CD4-positive, alpha-beta T cell (primary cell): ENCODE results near the gene TBC1D9B. TPM values are rescaled to one million over a fixed set of nuclear protein-coding genes. Genes with fewer than 3 reads are reported as not detected.

Source experiments
- ATAC-seq: fragments of 200-7000 bp; cut with Tn5 transposase; one replicate; pipeline ENCODE4 v1.10.0; 2022; ENCODE audit warnings: mild to moderate bottlenecking; ENCODE audit not compliant: poor library complexity
- CTCF ChIA-PET: fragments of 350-600 bp; sonication (Branson Sonifier 250); formaldehyde crosslinking; loops from one replicate; lab custom pipeline; 2021; ENCODE audit warnings: antibody characterized with exemption, inconsistent platforms; lab: Charles Lee
- POLR2A ChIA-PET: fragments of 350-600 bp; sonication (Branson Sonifier 250); formaldehyde crosslinking; loops from one replicate; lab custom pipeline; 2021; ENCODE audit warnings: antibody characterized with exemption, inconsistent platforms; lab: Charles Lee
- DNase-seq, 14 experiments: peaks; one replicate each; pipeline ENCODE4 v3.0.0-alpha.2; 2013 to 2020; ENCODE audit warnings: mixed read lengths in 2 of 14
- H3K27ac ChIP-seq, 2 donors: one replicate each; pipeline versions ENCODE4 v1.5.1 to v1.7.0; 2013; ENCODE audit warnings: low read length in 2 of 2, low read depth in 1 of 2, mild to moderate bottlenecking in 1 of 2
- H3K27me3 ChIP-seq, 2 experiments: 1 replicate in 1 of 2; 2 replicates in 1 of 2; pipeline versions ENCODE4 v1.6.1 to v1.7.0; 2013; ENCODE audit warnings: low read length in 2 of 2, control low read depth in 1 of 2, mild to moderate bottlenecking in 1 of 2, moderate library complexity in 1 of 2; ENCODE audit not compliant: insufficient read depth in 2 of 2, control insufficient read depth in 1 of 2
- H3K36me3 ChIP-seq: one replicate; pipeline ENCODE4 v1.6.1; 2013; ENCODE audit warnings: low read length, control low read depth; ENCODE audit not compliant: insufficient read depth
- H3K4me1 ChIP-seq: one replicate; pipeline ENCODE4 v1.6.1; 2013; ENCODE audit warnings: low read length, control low read depth; ENCODE audit not compliant: insufficient read depth
- H3K4me3 ChIP-seq: one replicate; pipeline ENCODE4 v1.5.1; 2013; ENCODE audit warnings: mild to moderate bottlenecking, low read length, moderate library complexity
- H3K9me3 ChIP-seq, 2 experiments: 1 replicate in 1 of 2; 2 replicates in 1 of 2; pipeline versions ENCODE4 v1.6.1 to v1.7.0; 2013; ENCODE audit warnings: low read length in 2 of 2, mild to moderate bottlenecking in 2 of 2, control low read depth in 1 of 2, moderate library complexity in 1 of 2; ENCODE audit not compliant: control insufficient read depth in 1 of 2, insufficient read depth in 1 of 2
- H3K27ac Mint-ChIP-seq: one replicate; pipeline ENCODE4 v1.8.0; 2020; ENCODE audit warnings: mixed read lengths
- H3K27me3 Mint-ChIP-seq: one replicate; pipeline ENCODE4 v1.8.0; 2021; ENCODE audit warnings: mixed read lengths
- H3K36me3 Mint-ChIP-seq: one replicate; pipeline ENCODE4 v1.8.0; 2021; ENCODE audit warnings: low read depth, mixed read lengths
- H3K4me1 Mint-ChIP-seq: one replicate; pipeline ENCODE4 v1.8.0; 2021; ENCODE audit warnings: low read depth, mixed read lengths
- H3K4me3 Mint-ChIP-seq: one replicate; pipeline ENCODE4 v1.8.0; 2020; ENCODE audit warnings: mild to moderate bottlenecking, mixed read lengths
- H3K9me3 Mint-ChIP-seq: one replicate; pipeline ENCODE4 v1.8.0; 2020; ENCODE audit warnings: mixed read lengths
- intact Hi-C, 2 experiments: fragments of 100-400 bp; cut with DNase I in 1 of 2; cut with micrococcal nuclease in 1 of 2; formaldehyde crosslinking; loops; one replicate each; pipeline versions ENCODE4 v1.15.1 to v1.9.0; 2023 to 2025; cut with DNase I, micrococcal nuclease
- total RNA-seq, 174 experiments: library from RNA in 2 of 174; stranded (reverse) in 2 of 174; gene quantifications; one replicate each; pipeline ENCODE4 v1.2.3 and lab custom pipeline; 2021 to 2026
- TF ChIP-seq, protein P1 (sequence below): fragments of 200-600 bp; IDR thresholded peaks from one replicate; pipeline ENCODE4 v1.8.0; 2022; ENCODE audit warnings: antibody characterized with exemption, mild to moderate bottlenecking

TBC1D9B gene
- total RNA-seq, 2 experiments from 2014 or later = 67.5 to 71.8 TPM

DNA sequence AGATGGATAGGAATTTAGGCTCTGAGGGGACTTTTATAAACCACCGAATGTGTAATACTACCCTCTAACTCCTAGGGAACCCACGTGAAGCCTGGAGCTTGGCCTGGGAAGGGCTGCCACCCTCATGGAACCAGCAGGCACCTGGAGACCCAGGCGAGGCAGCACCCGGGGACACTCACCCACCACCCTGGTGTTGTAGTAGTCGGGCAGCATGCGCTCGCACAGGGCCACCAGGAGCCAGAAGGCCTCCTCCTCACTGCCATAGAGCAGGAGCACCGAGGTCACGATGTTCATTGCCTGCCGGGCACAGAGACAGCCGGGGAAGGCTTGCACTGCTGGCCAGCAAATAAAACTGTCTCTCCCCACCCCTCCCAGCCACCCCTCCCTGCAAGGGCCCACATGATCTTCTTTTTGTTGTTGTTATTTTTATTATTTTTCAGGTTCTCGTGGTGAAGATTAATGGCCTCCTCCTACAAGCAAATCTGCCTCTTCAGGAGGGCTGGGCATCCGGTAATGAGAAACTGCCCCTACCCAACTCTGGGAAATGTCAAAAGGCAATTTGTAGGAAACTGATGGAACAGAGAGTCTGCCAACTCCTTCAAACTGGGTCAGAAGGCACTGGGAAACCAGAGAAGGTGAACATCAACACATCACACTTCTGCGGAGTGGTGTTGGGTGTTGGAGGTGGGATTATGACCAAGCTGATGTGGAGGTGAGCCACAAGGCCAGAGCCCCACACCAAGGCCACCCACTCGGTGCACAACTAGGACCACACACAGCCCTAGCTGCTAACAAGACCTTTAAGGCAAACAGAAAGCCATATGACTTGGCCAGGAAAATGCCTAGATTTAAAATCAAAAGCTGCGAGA lies 31.7 kb downstream of the TBC1D9B start:
- Mint-ChIP-seq H3K36me3 (peaks cover 44% of the 10 kb centered on the region), H3K27me3 (no peaks in the 10 kb centered on the region), H3K4me3 (no peak overlapping the region), H3K27ac (no peak overlapping the region), H3K9me3 (no peaks in the 10 kb centered on the region), H3K4me1 (no peaks in the 10 kb centered on the region)
- DNase-seq (no peak), ATAC-seq (no peak)
- CTCF ChIA-PET = no interaction called here
- TF ChIP-seq, protein P1, sequence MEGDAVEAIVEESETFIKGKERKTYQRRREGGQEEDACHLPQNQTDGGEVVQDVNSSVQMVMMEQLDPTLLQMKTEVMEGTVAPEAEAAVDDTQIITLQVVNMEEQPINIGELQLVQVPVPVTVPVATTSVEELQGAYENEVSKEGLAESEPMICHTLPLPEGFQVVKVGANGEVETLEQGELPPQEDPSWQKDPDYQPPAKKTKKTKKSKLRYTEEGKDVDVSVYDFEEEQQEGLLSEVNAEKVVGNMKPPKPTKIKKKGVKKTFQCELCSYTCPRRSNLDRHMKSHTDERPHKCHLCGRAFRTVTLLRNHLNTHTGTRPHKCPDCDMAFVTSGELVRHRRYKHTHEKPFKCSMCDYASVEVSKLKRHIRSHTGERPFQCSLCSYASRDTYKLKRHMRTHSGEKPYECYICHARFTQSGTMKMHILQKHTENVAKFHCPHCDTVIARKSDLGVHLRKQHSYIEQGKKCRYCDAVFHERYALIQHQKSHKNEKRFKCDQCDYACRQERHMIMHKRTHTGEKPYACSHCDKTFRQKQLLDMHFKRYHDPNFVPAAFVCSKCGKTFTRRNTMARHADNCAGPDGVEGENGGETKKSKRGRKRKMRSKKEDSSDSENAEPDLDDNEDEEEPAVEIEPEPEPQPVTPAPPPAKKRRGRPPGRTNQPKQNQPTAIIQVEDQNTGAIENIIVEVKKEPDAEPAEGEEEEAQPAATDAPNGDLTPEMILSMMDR = no peak
- no peaks in the 10 kb centered on the region for H3K9me3 ChIP-seq
- intact Hi-C loops = no loop called here
- H3K36me3 ChIP-seq = peaks cover 61% of the 10 kb centered on the region
- H3K4me1 ChIP-seq = no peaks in the 10 kb centered on the region
- no peak overlapping the region for H3K4me3 ChIP-seq
- POLR2A ChIA-PET = no interaction called here
- no peak overlapping the region for H3K27ac ChIP-seq
- no peaks in the 10 kb centered on the region for H3K27me3 ChIP-seq

- Histone ChIP-seq H3K4me1 (no peaks in the 10 kb centered on the region), H3K4me3 (no peak overlapping the region), H3K27ac (no peak overlapping the region), H3K27me3 (no peaks in the 10 kb centered on the region), H3K36me3 (peaks cover 69% of the 10 kb centered on the region), H3K9me3 (no peaks in the 10 kb centered on the region)
- DNase-seq (no peak), ATAC-seq (no peak)
- peaks cover 49% of the 10 kb centered on the region for H3K36me3 Mint-ChIP-seq
- ChIA-PET CTCF (no interaction called here), POLR2A (no interaction called here)
- H3K27me3 Mint-ChIP-seq = no peaks in the 10 kb centered on the region
- no peak overlapping the region for H3K27ac Mint-ChIP-seq
- H3K9me3 Mint-ChIP-seq = no peaks in the 10 kb centered on the region
- H3K4me1 Mint-ChIP-seq = no peaks in the 10 kb centered on the region
- H3K4me3 Mint-ChIP-seq = no peak overlapping the region
- TF ChIP-seq, protein P1 = no peak
- intact Hi-C loops = no loop called here
Measured at GRCh38 chr5:179874536-179875292, 33.0 kb downstream of the TBC1D9B start.

DNA sequence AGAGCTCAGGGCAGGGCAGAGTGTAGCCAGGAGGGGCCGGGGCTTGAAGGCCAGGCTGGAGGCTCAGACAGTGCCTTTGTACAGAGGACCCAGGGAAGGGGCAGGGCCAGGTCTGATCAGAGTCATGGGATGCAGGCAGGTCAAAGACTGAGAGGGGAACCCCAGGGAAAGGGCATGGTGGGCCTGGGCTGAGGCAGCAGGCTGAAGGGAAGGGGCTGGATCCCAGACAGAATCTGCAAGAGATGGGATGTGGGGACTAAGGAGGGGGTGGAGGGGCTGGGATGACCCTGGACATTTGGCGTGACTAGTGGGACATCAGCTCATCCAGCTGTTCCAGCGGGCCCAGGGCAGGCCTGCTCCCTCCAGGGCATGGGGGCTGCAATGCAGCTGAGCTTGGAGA lies 33.6 kb downstream of the TBC1D9B start:
- POLR2A ChIA-PET = no interaction called here
- H3K36me3 ChIP-seq = peaks cover 70% of the 10 kb centered on the region
- no peaks in the 10 kb centered on the region for H3K9me3 Mint-ChIP-seq

More for the DNA sequence above, 33.6 kb downstream of the TBC1D9B start:
- H3K4me1 Mint-ChIP-seq = no peaks in the 10 kb centered on the region
- DNase-seq (no peak), ATAC-seq (no peak)
- H3K9me3 ChIP-seq = no peaks in the 10 kb centered on the region
- no peak overlapping the region for H3K4me3 ChIP-seq
- H3K4me3 Mint-ChIP-seq = no peak overlapping the region
- no peaks in the 10 kb centered on the region for H3K27me3 Mint-ChIP-seq
- no peaks in the 10 kb centered on the region for H3K4me1 ChIP-seq
- CTCF ChIA-PET = no interaction called here
- H3K27me3 ChIP-seq = no peaks in the 10 kb centered on the region
- no peak overlapping the region for H3K27ac Mint-ChIP-seq
- TF ChIP-seq, protein P1 = no peak
- H3K27ac ChIP-seq = no peak overlapping the region
- intact Hi-C loops = no loop called here
- peaks cover 49% of the 10 kb centered on the region for H3K36me3 Mint-ChIP-seq
